Measurements from ENCODE around the gene MYO5A.
A peak's percentile ranks its signal among the peaks of the same experiment; 100 is the strongest.

The MYO5A gene

DNA sequence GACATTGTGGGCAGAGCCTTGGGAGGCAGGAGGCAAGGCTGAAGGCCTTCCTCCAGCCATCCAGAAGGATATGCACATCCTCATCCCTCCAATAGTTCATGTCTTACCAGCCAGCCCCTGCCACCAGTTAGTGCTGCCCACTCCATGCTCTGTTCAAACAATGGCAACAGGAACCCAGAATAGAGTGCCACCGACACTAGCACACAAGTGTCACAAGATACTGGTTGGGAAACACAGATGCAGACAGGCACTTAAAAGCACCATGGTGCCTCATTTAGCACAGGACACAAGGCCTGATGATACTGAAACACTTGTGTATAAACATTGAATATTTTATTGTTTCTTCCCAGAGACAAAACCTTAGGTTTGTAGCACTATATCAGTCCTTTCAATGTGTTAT lies 176.6 kb downstream of the MYO5A start:
- DNase-seq = no peak

DNA sequence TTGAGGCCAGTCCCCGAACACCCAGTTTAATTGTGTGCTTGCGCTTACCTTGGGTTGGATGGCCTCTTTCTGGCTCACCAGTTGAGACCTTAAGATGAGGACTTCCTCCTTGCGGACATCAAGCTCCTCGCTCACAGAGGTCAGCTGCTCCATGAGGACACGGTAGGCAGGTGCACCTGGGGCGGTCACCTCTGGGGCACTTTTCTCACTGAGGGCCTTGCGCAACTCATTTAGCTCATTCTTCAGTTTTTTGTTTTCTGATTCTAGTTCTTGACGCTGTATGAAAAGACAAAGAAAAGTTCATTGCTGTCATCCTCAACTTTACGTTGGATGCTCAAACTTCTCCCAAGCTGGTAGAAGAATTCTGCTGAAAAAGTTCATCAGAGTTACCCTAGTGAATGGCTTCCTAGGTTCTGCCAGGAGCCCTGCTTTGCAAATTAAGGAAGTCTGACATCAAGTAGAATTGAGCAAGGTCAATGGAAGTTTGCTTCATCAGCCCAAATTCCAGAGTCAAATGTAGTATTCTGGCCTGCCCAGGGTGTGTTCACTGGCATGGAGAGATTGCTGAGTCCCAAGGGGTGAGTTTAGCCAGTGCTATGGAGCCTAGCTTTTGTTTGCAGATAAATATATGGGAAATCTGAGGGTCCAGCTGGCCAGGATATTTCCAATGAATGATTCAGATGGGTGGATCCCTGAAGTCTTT lies 177.3 kb downstream of the MYO5A start:
- DNase-seq = no peak

GRCh38 chr15:52350423-52350822 lies 178.3 kb downstream of the MYO5A start:
- DNase-seq = no peak

- DNase-seq = no peak
These were observed 179.5 kb downstream of the MYO5A start for GRCh38 chr15:52349052-52349700.

DNA sequence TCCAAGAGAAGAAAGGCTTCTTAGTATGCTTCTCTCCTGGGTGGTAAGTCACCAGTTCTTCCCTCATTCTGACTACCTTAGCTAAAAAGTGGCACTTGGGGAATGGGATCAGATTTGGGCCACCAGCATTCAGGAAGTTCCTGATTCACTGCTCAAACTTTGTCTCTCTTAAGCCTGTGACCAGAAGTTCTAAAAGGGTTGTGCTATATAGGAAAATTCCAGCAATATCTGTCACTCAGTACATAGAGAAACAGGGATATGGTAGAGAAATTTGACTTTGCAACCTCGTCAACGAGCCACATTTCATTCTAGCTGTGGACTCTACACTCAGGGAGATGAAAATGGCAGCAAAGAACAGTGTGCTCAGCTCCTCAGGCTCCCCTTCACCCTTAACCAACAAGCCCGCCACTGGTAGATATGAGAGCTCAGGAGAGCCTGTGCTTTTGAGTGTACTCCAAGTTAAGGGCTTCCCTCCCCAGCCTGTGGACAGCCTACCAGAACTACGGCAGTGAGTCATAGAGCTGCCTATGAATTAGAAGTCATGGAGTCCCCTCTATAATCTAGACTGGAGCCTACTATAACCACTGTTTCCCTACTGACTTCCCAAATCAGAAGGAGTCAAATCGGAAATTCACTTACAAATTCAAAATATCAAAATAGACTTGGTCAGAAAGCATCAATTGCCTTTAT lies 180.5 kb downstream of the MYO5A start:
- DNase-seq = no peak

- no peak for DNase-seq
These were observed 184.1 kb downstream of the MYO5A start for GRCh38 chr15:52344592-52344991.

- DNase-seq = no peak
These were observed 184.8 kb downstream of the MYO5A start for GRCh38 chr15:52343831-52344230.

DNA sequence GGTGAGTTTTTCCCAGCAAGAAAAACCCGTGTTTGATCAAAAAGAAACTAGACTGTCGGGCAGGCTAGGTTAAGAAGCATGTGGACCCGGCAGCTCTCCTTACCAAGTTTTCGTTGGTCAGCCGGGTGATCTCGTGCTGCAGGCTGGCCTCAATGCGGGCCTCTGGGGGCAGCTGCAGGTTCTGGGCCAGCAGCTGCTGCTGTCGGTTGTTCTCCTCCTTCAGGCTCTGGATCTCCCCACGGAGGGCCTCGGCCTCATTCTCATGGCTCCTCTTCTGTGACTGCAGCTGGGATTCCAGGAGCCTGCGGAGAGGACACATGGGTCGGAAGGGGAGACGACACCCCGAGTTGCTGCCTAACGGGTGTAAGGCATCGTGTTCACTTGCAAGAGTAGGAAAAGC lies 188.6 kb downstream of the MYO5A start:
- DNase-seq = no peak

DNA sequence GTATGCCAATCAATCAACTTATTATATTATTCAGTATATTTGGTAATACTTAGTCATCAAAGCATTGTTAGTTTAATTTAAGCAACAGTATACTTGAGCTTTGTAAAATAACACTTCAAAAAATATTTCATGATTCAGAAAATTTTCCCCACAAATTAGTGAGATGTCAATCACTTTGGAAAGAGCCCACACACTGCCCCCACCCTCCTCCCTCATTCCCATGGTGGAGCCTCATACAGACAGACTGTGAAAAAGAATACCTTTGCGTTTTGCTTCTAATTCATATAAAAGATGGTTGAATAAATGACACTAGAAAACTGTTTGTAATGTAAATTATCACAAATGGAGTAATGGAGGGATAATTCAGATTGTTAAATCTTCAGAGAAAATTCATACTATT lies 189.8 kb downstream of the MYO5A start:
- DNase-seq = no peak

DNA sequence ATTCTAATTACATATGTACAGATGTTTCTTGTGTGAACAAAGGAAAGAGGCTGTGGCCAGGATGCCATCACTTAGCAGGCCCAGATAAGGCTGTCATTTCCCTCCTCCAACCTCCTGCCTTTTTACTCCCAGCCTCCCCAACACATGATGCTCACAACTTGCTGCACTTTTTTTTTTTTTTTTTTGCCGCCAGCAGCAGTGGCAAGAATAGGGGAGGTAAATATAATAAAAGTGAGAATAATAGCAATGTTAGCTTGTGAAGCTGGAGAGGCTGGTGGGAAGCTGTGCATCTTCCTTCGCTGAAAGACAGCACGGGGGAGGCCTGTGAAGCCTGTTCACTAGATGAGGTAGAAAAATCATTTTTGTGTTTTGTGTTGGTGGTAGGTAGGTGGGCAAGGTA lies 190.6 kb downstream of the MYO5A start:
- no peak for DNase-seq

DNA sequence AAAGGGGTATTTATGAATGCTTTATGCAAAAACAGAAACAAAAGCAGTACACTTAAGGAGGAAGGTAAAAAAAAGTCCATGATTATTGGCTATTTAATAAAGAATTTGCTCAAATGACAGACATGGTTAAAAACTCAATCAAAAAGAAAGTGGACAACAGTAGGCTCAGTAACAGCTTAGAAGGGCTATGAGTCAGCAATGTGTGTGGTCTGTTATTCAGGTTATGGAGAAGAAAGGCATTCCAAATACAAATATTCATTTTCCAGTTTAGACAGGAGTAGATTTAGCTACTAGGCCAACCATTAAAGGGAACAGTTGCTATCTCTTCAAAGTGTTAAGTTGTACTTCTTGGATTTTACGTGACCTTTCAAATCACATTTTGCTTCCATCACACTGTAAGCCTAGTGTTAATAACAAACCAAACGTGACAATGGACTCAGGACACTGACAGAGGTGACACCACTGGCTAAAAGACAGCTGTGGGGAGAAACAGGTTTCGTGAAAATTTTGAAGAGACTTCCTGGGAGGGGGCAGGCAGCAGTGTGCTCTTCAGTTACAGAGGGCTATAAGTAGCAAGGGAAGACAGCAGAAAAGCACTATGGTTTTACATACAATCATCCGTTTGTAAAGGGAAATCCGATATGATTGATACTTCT lies 191.4 kb downstream of the MYO5A start:
- no peak for DNase-seq

- peak; percentile 49 for DNase-seq
These were observed 192.2 kb downstream of the MYO5A start for GRCh38 chr15:52336529-52336928.

DNA sequence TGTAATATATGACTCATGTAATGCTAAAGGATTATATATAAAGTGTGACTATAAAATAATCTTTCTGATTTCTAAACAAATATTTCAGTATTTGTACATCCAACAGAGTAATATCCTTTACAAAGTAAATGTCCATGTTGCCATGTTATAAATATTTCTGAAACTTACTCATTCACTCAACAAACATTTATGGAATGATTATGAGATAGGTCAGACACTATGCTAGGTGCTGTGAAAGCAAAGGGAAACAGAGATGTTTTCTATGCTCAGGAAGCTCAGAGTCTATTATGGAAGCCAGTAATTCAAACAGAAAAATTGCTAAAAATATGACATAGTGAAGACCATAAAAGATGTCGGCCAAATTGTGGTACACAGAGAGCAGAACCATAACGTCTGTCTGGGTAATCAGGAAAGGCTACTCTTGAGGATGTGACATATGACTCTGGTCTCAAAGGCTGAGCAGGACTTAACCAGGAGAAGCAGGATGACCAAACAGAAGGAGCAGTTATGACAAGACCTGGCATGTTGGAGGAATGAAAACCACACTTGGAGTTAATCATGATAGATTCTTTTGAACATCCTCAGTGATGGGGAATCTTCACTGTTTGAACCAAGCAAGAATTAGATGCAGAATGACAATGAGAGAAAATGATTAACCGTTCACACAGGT lies 194.1 kb downstream of the MYO5A start:
- DNase-seq = no peak

GRCh38 chr15:52331490-52332240 lies 197.0 kb downstream of the MYO5A start:
- peak; percentile 48 for DNase-seq

DNA sequence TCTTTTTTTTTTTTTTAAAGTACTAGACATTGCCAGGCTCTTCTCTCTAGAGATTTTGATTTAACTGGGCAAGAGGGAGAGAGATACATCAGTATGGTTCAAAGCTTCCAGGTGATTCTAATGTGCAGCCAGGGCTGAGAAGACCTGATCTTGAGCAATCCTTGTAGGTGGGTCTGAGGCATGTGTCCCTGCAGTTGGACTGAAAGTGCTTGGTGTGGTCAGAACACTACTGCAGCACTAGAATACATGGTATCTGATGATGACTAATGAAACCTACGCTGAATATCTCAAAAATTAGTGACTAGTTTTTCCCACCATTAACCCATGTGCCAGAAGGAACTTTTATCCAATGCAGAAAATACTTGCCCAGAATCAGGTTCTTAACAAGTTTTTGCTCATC lies 198.7 kb downstream of the MYO5A start:
- DNase-seq = no peak

DNA sequence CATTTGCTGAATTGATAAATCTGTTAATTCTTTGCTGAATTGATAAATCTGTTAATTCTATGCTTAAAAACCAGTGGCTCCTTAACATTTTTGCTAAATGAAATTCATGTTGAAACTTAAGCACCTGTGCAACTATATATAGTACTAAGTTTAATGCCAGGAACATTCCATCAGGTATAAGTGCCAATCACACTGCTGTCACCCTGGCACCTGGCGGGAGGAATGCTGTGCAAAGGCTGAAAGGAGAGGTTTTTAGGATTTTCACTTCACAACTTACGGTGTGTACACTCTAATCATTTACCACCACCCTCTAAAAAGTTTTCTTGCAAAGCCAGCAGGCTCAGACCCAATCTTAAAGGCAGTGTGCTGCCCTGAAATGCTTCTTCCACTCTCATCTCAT lies 199.5 kb downstream of the MYO5A start:
- DNase-seq = no peak

- DNase-seq = no peak
These were observed 200.0 kb downstream of the MYO5A start for GRCh38 chr15:52328680-52329079.

DNA sequence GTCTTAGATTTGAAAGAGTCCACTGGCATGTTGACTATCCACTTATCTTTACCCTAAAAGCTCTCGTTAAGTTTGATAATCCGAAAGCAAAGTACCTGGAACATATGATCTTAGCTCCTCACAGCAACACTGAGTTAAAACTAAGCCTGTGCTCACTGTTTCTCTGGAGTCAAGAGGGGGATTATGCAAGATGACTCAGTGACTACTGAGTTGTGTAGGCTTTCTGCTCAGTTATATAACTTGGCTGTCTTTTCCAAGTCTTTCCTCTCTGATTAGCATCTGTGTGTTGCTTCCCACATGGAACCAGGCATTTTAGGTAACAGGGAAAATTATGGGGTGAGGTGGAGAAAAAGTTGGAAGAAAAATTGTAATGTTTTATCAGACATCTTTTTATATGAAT lies 201.9 kb downstream of the MYO5A start:
- DNase-seq = no peak

DNA sequence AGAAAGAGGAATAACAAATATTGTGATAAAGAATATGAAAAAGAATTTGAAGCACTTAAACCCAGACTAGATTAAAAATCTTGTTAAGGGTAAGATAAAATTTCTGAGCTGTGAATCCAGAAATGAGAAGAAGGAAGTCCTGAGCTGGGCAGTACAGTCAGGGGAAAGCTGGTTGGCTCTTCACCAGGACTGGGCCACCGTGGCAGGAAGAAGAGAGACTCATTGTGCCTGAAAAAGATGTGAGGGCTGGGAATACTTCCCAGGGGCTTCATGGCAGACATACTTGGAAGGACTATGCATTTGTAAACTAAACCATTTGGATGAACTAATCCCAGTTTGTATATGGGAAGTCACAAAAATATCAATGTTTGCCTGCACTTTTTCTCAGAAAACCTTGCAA lies 204.6 kb downstream of the MYO5A start:
- no peak for DNase-seq

DNA sequence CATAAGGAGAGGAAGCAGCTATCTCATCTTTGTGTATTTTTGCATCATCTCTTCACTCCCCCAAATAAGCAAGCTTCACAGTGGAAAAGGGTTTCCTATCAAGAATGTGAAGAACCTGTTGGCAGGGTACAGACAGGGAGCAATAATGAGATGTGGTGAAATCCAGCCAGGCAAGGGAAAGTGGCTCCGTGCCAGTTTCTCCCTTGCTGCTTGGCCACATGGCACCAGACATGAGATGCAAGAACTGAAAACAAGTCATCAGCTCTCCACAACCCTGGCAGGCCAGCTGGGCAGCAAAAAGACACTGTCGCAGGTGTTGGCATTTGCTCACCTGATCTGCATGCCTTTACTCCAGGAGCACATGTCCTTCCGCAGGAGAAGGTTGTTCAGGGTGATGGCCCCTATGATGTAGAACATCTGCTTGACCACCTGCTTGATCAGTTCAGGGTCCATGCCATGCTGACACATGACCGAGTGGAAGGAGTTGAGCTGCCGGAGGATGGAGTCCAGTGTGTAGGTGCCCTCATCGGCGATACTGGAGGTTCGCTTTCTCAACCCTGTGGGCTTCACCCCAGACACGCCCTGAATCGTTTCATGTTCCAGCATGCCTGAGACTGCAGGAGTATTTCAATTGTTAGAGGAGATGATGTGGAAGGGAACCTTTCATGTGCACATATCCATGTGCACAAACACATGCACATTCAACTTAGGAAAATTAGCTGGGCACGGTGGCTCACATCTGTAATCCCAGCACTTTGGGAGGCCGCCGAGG lies 209.8 kb downstream of the MYO5A start:
- DNase-seq = peak; percentile 27

- no peak for DNase-seq
These were observed 211.0 kb downstream of the MYO5A start for GRCh38 chr15:52317688-52318087.

GRCh38 chr15:52317022-52317421 lies 211.7 kb downstream of the MYO5A start:
- DNase-seq = no peak

Data from NCI-H1694 treated with DMSO at 0.1 percent for 48 hours (cell line).